ENCODE measurements around the gene THBS3. TPM values are rescaled to one million over a fixed set of nuclear protein-coding genes. Genes with fewer than 3 reads are reported as not detected.

The THBS3 gene
- total and polyA plus RNA-seq, 2 of the 13 experiments (the other 11 are each of a cell fraction or from before 2014, with no cell fraction given), result 0.86 to 3.6 TPM

DNA sequence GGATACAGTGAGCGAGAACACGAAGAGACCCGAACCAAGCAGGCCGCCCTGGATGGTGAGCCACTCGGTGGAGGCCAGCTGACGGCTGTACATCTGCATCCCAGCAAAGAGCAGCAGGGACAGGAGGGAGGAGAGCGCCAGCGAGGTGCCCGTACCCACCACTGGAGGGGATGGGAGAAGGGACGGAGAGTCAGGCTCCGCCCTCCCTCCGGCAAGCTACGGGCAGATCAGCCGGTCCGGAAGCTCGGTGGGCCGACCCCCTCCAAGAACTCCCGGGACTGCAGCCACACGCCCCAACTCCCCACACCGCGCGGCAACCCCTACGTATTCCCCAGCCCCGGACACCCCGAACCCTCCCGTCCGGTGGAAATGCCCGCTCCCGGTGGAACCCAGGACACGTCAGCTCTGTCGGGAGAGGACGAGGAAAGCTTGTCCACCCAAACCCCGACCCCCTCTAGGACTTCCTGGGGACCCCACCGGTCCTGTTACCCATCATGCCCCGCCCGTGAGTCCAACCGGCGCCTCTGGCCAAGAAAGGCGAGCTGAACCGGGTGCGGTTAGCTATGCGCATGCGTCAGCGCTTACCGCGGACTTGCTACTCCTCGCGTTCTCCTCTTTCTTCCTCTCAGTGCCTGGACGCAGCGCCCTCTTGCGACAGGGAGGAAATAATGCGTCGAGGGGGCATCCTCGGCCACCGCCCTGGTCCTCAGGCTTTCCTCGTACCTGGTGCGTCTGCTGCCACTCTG, 34.8 kb downstream of the THBS3 start, which contains the start of gene KRTCAP2 (continued):
- TF ChIP-seq, protein P1, sequence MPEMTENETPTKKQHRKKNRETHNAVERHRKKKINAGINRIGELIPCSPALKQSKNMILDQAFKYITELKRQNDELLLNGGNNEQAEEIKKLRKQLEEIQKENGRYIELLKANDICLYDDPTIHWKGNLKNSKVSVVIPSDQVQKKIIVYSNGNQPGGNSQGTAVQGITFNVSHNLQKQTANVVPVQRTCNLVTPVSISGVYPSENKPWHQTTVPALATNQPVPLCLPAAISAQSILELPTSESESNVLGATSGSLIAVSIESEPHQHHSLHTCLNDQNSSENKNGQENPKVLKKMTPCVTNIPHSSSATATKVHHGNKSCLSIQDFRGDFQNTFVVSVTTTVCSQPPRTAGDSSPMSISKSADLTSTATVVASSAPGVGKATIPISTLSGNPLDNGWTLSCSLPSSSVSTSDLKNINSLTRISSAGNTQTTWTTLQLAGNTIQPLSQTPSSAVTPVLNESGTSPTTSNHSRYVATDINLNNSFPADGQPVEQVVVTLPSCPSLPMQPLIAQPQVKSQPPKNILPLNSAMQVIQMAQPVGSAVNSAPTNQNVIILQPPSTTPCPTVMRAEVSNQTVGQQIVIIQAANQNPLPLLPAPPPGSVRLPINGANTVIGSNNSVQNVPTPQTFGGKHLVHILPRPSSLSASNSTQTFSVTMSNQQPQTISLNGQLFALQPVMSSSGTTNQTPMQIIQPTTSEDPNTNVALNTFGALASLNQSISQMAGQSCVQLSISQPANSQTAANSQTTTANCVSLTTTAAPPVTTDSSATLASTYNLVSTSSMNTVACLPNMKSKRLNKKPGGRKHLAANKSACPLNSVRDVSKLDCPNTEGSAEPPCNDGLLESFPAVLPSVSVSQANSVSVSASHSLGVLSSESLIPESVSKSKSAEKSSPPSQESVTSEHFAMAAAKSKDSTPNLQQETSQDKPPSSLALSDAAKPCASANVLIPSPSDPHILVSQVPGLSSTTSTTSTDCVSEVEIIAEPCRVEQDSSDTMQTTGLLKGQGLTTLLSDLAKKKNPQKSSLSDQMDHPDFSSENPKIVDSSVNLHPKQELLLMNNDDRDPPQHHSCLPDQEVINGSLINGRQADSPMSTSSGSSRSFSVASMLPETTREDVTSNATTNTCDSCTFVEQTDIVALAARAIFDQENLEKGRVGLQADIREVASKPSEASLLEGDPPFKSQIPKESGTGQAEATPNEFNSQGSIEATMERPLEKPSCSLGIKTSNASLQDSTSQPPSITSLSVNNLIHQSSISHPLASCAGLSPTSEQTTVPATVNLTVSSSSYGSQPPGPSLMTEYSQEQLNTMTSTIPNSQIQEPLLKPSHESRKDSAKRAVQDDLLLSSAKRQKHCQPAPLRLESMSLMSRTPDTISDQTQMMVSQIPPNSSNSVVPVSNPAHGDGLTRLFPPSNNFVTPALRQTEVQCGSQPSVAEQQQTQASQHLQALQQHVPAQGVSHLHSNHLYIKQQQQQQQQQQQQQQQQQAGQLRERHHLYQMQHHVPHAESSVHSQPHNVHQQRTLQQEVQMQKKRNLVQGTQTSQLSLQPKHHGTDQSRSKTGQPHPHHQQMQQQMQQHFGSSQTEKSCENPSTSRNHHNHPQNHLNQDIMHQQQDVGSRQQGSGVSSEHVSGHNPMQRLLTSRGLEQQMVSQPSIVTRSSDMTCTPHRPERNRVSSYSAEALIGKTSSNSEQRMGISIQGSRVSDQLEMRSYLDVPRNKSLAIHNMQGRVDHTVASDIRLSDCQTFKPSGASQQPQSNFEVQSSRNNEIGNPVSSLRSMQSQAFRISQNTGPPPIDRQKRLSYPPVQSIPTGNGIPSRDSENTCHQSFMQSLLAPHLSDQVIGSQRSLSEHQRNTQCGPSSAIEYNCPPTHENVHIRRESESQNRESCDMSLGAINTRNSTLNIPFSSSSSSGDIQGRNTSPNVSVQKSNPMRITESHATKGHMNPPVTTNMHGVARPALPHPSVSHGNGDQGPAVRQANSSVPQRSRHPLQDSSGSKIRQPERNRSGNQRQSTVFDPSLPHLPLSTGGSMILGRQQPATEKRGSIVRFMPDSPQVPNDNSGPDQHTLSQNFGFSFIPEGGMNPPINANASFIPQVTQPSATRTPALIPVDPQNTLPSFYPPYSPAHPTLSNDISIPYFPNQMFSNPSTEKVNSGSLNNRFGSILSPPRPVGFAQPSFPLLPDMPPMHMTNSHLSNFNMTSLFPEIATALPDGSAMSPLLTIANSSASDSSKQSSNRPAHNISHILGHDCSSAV (CRISPR knock-in tag; IDR thresholded peaks at IDR 0.05; ENCODE audit: borderline replicate concordance), result no peak
- no peak; the same call in 1 of the 2 replicates for TF ChIP-seq ZSCAN9 (CRISPR knock-in tag; IDR thresholded peaks at IDR 0.05; ENCODE audit: borderline replicate concordance)
- peak; percentile 97 for TF ChIP-seq XRCC5 (optimal IDR thresholded peaks at IDR 0.05; ENCODE audit: low read length)
- no peak for TF ChIP-seq JDP2 (CRISPR knock-in tag; IDR thresholded peaks at IDR 0.05; ENCODE audit: borderline replicate concordance)
- TF ChIP-seq ZNF530 (CRISPR knock-in tag; IDR thresholded peaks at IDR 0.05; ENCODE audit: low read depth), result no peak
- TF ChIP-seq ZNF3 (CRISPR knock-in tag; IDR thresholded peaks at IDR 0.05), result no peak
- TF ChIP-seq ZNF891 (CRISPR knock-in tag; IDR thresholded peaks at IDR 0.05), result no peak
- TF ChIP-seq, protein P2, sequence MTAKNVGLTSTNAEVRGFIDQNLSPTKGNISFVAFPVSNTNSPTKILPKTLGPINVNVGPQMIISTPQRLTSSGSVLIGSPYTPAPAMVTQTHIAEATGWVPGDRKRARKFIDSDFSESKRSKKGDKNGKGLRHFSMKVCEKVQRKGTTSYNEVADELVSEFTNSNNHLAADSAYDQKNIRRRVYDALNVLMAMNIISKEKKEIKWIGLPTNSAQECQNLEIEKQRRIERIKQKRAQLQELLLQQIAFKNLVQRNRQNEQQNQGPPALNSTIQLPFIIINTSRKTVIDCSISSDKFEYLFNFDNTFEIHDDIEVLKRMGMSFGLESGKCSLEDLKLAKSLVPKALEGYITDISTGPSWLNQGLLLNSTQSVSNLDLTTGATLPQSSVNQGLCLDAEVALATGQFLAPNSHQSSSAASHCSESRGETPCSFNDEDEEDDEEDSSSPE (CRISPR knock-in tag; IDR thresholded peaks at IDR 0.05), result peak; percentile 65
- no peak for TF ChIP-seq IKZF1 (IDR thresholded peaks at IDR 0.05)
- TF ChIP-seq ARID2 (CRISPR knock-in tag; IDR thresholded peaks at IDR 0.05; ENCODE audit: borderline replicate concordance), result no peak
- no peak for TF ChIP-seq HNF4G (IDR thresholded peaks at IDR 0.05; ENCODE audit: borderline replicate concordance, low read depth, low read length)
- no peak for TF ChIP-seq HNF4G (CRISPR knock-in tag; IDR thresholded peaks at IDR 0.05; ENCODE audit: borderline replicate concordance, low read depth)
- TF ChIP-seq, protein P3, sequence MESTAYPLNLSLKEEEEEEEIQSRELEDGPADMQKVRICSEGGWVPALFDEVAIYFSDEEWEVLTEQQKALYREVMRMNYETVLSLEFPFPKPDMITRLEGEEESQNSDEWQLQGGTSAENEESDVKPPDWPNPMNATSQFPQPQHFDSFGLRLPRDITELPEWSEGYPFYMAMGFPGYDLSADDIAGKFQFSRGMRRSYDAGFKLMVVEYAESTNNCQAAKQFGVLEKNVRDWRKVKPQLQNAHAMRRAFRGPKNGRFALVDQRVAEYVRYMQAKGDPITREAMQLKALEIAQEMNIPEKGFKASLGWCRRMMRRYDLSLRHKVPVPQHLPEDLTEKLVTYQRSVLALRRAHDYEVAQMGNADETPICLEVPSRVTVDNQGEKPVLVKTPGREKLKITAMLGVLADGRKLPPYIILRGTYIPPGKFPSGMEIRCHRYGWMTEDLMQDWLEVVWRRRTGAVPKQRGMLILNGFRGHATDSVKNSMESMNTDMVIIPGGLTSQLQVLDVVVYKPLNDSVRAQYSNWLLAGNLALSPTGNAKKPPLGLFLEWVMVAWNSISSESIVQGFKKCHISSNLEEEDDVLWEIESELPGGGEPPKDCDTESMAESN (CRISPR knock-in tag; conservative IDR thresholded peaks at IDR 0.05), result peak; percentile 63; the same call in 1 of the 2 replicates
- TF ChIP-seq BRF2 (CRISPR knock-in tag; IDR thresholded peaks at IDR 0.05), result no peak
- no peak for TF ChIP-seq RBM22 (optimal IDR thresholded peaks at IDR 0.05; ENCODE audit: low read length)
- peak; percentile 61 for TF ChIP-seq CEBPG (CRISPR knock-in tag; IDR thresholded peaks at IDR 0.05)
- peak; percentile 47; the same call in 1 of the 2 replicates for TF ChIP-seq ZFY (CRISPR knock-in tag; IDR thresholded peaks at IDR 0.05)
- TF ChIP-seq TBL1XR1 (IDR thresholded peaks at IDR 0.05; ENCODE audit: borderline replicate concordance, low read length, partially characterized antibody), result no peak
